NCI-H1092 treated with DMSO at 0.1 percent for 48 hours (cell line): ENCODE measurements around the gene OASL.
"Not testable (repeated sequence)": the region's sequence is repeated elsewhere in the genome, so short reads cannot be mapped to it uniquely, and the experiment has no call there.

Source experiments
- DNase-seq: peaks from one replicate; lab custom pipeline; 2025; lab: John Stamatoyannopoulos, UW

OASL gene, protein sequence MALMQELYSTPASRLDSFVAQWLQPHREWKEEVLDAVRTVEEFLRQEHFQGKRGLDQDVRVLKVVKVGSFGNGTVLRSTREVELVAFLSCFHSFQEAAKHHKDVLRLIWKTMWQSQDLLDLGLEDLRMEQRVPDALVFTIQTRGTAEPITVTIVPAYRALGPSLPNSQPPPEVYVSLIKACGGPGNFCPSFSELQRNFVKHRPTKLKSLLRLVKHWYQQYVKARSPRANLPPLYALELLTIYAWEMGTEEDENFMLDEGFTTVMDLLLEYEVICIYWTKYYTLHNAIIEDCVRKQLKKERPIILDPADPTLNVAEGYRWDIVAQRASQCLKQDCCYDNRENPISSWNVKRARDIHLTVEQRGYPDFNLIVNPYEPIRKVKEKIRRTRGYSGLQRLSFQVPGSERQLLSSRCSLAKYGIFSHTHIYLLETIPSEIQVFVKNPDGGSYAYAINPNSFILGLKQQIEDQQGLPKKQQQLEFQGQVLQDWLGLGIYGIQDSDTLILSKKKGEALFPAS

DNA sequence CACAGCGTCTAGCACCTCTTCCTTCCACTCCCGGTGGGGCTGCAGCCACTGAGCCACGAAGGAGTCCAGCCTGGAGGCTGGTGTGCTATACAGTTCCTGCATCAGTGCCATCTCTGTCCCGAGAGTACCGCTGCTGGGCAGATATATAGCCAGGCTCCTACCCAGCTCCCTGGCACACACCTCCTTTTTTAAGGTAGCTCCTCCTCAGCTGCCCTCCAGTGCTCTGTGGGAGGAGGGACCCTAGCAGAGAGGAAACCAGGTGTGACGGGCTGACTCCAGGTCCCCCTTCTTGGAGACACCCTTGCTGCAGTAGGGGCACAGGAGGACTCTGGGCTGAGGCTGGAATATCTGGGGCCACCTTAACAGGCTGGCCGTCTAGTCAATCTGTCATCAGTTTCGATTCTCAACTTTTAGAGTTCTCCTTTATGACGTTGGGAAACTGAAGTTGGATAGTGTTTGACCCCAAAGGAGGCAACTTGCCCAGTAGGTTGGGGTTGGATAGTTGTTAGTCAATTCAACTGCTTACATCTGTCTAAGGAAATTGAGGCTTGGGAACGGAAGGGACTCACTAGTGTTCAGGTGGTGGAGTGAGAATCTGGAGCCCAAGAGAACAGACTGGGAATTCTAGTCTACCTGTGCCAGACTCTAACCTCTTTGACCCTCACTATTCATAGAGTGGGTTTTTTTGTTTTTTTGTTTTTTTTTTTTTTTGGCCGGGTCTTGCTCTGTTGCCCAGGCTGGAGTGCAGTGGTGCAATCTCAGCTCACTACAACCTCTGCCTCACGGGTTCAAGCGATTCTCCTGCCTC, at the start of gene OASL:
Gene OASL, minus strand, starts transcription at position 386 of the 808 bp plus-strand sequence. Its CDS starts 275 bp downstream, at position 111.
- no peak for DNase-seq

DNA sequence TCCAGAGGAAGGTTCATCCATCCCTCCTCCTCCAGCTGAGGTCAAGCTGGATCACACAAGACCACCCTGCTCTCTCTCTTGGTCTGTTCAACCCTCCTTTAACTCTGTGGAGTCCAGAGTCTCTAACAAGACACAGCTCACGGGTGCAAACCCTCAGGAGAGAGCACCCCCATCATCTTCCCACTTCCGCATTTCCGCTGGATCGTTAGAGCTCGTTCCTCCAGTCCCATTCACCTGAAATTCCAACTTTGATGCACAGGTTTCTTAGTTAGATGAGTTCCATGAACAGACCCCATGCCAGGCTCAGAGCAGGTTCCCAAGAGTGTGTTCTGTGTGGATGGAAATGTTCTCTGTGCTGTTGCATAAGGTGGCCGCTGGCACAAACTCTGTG, 49.1 kb upstream of the OASL start:
- no peak for DNase-seq

DNA sequence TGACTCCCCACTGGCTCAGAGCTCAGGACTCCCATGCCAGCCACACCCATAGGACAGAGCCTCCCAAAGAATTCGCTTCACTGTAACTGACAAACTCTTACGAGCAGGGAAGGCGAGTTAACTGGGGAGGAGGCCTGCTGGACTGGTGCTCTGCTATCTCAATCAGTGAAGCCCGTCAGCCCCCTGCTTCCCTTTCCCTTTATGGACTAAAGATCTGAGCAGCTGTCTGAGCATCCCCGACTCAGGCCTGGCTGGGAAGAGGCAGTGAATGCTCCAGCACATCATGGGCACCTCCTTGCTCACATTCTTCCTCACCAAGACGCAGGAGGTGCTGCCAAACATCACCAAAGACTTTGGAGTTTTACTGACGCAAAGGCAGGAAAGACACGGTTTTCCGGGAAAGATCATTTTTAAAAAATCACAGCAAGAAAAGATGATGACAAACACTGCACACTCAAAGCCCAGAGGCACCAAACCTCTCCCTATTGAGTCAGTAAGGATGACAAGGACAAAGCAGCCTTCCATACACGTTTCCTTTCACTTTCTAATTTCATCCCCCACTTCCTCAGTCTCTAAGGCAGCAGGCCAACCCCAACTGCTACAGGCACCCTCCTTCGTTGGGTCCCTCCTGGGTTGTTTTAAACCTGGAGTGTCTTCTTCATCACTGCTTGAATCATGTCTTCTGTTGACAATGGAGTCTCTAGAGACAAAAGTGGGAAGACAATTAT, 48.6 kb upstream of the OASL start:
- no peak for DNase-seq

DNA sequence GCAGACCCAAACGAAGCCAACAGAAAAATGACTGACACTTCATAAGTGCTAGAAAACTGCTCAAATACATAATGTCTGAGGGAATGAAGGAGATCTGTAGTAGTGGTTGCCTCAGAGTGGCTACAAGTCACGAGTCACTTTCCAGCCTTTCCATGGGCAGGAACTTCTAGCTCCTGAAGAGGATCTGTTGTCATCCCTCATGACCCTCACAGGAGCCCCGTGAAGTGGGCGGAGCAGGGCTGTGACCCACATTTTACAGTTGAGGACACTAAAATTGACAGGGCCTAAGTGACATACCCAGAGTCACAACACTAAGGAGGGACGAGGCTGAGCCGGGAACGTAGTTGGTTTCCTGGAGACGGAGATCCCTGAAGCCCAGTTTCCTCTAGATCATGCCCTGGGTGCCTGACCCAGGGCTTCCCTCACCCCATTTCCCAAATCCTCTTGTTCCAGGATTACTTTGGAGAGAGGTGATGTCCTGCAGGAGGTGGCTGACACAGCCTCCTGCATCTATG, 47.8 kb upstream of the OASL start:
- DNase-seq = no peak

DNA sequence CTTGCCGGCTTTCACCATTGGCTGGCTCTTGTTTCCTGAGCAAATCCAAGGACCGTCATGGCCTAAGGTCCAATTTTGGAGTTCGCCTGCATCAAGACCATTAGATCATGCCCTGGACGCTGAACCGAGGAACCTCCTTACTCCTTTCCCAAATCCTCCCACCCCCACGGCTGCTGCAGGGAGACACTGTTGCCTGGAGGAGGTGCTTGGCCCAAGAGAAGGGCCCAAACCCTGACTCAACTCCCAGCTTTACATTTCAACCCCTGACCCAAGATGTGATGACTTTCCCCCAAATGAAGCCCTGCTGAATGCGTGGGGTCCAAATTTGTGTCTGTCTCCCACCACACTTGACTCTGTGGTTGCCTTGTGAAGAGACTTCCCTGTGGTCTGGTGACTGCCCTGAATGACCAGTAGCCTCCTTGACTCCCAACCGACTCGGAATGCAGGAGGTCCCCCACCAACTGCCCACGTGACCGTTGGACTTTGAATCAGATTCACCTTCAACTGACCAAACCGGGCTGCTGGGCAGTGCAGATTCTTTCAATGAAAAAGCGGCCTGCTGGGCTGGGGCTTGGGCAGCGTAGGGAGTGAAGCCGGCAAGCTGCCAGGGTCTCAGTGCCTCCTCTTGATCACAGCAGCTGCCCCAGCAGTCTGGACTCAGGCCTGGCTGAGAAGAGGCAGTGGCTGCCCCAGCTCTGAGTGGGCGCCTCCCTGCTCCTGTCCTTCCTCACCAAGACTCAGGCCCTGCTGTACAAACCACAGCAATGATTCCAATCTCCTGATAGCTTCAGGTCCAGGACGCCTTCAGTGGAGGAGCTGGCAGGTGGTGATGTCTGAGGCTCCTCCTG, 46.7 kb upstream of the OASL start:
- no peak for DNase-seq

DNA sequence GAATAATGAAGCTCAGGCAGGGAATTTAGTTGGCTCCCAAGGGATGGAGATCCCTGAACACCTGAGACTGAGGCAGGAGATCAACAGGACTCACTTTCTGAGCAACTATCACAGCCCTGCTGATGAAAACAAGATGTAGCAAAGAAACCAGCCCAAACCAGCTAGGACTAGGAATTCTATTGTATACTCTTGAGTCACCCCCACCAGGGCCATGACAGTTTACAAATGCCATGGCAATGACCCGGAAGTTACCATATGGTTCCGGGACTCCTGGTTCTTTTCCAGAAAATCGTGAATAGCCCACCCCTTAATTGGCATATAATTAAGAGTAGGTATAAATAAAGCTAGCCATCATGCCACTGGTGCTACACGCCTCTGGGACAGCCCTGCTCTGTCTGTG, 46.0 kb upstream of the OASL start:
- no peak for DNase-seq

DNA sequence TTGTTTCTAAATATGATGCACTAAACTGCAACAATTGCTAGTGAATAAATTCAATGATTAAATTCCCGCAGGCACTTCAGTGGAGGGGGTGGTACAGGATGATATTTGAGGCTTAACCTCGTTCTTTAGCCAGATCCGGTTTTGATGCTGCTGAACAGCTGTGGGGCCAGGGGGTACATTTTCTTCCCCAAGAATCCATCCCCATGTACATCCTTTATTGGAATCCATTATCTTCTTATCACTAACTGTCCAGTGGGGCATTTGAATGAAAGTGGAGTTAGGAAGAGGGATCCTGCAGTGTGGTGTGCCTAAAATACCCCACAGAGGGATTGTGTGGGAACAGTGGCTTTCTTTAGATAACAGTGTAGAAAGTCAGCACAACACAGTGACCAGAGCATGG, 45.2 kb upstream of the OASL start:
- no peak for DNase-seq

DNA sequence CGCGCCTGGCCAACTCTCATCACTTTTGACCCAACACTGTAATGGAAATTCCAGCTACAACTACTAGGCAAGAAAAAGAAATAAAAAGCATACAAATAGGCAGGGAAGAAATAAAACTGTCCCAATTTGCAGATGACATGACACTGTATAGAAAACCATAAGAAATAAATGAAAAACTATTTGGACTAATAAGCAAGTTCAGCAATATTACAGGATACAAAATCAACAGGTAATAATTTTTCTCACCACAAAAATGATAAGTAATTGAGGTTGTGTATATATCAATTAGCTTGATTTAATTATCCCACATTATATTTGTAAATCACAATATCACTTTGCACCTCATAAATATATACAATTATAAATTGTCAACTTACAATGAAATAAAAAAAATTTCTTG, 41.9 kb upstream of the OASL start:
- no peak for DNase-seq

DNA sequence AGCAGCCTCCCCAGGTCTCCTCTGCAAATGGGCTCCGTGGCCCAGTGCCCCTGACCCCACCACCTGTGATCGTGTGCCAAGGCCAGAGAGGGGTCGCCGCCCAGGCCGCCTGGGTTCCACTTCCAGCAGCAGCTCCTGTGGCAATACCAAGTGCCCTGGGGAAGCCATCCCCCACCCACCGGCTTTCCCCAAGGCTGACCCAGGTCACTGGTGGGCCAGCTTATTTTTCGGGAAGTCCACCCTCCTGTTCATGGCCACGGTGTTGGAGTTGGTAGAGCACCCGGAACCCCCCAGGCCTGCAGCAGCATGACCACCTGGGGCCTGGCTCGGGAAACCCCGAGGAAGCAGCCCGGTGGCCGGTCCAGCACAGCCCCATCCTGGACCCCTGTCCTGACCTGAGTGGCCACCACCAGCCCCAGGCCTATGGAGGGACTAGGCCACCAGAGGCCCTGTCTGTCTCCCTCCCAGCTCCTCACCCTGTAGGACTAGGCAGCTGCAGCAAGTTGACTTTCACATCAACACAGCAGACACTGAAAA, 40.8 kb upstream of the OASL start:
- no peak for DNase-seq

DNA sequence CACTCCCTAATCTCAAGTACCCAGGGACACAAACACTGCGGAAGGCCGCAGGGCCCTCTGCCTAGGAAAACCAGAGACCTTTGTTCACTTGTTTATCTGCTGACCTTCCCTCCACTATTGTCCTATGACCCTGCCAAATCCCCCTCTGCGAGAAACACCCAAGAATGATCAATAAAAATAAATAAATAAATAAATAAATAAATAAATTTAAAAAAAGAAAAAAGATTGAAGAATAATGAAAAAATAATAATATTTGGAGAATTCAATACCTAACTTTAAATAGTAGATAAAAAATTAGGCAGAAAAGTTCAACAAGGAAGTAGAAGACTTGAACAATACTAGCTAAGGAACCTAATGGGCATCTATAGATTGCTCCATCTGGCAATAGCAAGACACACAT, 38.4 kb upstream of the OASL start:
- not testable (repeated sequence) for DNase-seq

DNA sequence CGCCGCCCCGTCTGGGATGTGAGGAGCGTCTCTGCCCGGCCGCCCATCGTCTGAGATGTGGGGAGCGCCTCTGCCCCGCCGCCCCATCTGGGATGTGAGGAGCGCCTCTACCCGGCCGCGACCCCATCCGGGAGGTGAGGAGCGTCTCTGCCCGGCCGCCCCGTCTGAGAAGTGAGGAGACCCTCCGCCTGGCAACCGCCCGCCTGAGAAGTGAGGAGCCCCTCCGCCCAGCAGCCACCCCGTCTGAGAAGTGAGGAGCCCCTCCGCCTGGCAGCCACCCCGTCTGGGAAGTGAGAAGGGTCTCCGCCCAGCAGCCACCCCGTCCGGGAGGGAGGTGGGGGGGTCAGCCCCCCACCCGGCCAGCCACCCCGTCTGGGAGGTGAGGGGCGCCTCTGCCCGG, 36.9 kb upstream of the OASL start:
- DNase-seq = not testable (repeated sequence)

DNA sequence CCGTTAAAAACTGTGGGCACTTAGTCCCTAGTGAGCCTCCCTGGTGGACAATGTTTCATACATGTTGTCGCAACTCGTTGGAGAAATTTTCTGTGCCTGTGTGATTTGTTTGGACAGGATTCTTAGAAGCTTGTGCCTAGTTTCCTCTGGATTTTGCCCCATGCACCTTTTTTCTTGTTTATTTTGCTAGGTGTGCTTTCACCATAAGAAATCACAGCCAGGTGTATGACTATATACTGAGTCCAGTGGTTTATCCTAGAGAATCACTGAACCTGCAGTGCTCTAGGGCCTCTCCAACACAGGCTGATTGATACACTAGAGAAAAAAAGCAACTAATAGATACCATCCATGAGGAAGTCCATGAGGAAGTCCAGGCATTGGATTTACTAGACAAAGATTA, 33.1 kb upstream of the OASL start:
- DNase-seq = no peak

DNA sequence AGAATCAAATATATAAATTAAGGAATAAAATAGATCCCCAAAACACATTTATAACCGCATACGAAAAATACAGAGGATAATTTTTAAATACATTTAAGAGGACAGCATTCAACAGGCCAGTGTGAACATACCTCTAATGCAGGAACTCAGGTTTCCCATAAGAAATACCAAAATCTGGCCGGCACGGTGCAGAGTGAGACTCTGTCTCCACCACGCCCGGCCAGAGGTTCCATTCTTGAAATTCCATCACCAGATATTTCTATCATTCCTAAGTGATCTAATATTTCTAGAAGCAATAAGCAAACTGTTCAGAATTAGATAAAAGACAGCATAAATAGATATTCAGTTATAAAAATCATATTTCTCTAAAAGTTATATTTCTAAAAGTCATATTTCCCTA, 30.2 kb upstream of the OASL start:
- DNase-seq = no peak

DNA sequence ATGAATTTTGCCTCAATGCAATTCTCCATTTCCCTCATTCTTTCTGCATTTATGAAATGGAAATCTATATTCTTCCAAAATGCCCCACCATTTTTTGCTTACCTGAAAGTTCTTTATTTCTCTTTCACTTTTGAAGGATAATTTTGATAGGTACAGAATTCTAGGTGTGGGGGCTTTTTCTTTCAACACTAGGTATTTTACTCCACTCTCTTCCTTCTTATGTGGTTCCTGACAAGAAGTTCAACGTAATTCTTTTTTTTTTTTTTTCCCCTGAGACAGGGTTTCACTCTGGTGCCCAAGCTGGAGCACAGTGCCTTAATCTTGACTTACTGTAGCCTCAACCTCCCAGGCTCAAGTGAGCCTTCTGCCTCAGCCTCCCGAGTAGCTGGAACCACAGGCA, 26.3 kb upstream of the OASL start:
- DNase-seq = no peak

DNA sequence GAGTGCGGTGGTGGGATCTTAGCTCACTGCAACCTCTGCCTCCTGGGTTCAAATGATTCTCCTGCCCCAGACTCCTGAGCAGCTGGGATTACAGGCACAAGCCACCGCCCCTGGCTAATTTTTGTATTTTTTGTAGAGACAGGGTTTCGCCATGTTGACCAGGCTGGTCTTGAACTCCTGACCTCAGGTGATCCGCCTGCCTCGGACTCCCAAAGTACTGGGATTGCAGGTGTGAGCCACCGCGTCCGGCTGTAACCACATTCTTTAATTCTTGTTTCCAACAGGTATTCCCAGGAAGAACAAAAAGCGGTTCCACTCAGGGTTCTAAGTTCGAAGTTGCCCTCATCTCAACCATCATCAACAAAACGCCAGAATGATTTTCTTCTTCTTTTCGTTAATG, 25.5 kb upstream of the OASL start:
- not testable (repeated sequence) for DNase-seq

DNA sequence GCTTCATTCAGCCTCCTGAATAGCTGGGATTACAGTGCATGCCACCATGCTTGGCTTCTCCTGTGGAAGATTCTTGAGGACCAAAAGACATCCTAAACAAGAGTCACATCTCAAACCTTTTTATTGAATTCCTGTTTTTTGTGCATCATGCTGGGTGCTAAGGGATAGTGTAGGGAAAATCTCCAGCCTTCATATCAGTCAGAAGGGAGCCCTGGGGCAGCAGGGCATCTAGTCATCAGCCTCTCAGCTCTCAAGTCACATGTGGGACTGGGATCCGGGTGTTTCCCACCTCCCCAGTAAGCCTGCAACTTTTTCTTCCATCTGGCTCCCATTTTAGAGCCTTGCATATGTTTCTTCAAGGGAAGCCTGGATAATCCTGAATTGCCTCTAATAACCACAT, 25.1 kb upstream of the OASL start:
- DNase-seq = no peak

DNA sequence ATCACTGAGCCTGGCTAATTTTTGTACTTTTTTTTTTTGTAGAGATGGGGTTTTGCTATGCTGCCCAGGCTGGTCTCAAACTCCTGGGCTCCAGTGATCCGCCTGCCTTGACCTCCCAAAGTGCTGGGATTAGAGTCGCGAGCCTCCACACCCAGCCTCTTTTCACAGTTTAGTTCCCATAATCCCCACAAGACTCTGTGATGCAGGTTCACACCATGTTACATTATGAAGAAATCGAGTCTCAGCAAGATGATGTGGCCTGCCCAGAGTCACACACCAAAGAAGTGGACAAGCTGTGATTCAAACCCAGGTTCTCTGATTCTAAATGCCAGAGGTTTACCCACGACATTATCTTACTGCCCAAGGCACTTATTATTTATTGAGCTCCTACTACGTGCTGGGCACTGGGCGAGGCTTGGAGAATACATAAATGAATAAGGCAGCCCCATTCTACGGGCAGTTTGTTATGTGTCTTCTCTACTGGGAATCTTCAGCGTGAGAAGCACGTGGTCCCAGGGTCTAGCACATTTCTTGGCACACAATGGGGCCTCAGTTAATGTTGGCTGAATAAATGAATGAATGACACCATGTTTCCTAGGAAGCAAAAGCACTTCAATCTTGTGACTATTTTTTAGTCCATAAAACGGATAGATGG, 23.5 kb upstream of the OASL start:
- no peak for DNase-seq

DNA sequence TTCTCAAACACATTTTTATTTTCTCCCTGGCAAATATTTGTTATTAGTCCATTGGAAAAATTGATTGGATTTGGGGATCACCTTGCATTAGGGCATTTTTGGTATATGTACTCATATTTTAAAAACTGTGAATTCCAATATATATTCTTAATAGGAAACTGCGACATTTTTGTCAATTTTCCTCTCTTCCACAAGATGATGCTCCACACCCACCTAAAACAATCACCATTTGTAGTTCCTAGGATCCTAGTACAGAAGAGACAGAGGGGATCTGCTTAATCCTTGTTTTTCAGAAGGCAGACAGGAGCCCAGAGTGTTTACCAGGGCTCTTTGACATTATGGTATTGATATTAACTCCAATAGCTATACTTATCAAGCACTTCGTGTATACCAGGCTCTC, 22.8 kb upstream of the OASL start:
- no peak for DNase-seq

DNA sequence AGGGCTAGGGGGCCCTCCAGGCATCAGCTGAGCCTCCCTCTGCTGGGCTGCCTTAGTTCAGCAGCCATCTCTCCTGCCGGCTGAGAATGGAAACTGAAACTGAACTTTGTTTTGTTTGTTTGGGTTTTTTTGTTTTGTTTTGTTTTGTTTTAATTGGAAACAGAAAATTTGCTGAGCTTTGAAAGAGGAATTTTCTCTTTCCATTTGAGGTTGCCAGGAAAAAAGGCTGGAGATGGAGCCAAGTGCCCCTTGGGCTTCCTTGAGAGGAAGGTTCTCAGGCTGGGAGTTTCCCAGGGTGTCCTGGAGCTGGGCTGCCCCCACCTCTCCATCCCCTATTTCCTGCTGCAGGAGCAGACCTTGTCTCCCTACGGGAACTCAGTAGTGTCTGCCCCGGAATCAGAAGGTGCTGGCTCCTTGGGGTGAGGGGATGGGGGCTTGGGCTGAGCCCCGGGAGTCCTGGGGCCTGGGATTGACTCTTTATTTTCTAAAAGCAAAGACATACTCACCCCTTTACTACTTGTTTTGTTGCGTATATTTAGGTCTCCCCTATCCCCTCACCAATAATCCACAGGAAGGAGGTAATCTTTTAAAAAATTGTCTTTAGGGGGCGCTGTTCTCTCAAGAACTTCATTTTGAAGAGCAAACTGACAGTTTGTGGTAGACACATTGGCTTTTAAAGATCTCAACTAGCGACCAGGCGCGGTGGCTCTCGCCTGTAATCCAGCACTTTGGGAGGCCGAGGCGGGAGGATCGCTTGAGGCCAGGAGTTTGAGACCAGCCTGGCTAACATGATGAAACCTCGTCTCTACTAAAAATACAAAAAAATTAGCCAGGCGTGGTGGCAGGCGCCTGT, 21.3 kb upstream of the OASL start:
- DNase-seq = peak; percentile 5
